H9 (cell line): ENCODE measurements around the gene CREB1. TPM values are rescaled to one million over a fixed set of nuclear protein-coding genes. Genes with fewer than 3 reads are reported as not detected.

ENCODE experiments used
- DNase-seq: peaks from one replicate; pipeline ENCODE4 v3.0.0-alpha.2; 2017
- H2AFZ ChIP-seq: one replicate; pipeline ENCODE4 v1.6.1; 2013; ENCODE audit warnings: mild to moderate bottlenecking, low read length, control low read depth, moderate library complexity
- H2AK5ac ChIP-seq: 2 replicates; pipeline ENCODE4 v1.6.1; 2013; ENCODE audit warnings: low read length, control low read depth, mixed read lengths; ENCODE audit not compliant: insufficient read length
- H2BK120ac ChIP-seq: one replicate; pipeline ENCODE4 v1.6.1; 2013; ENCODE audit warnings: low read depth, mild to moderate bottlenecking, low read length, control low read depth, inconsistent platforms; ENCODE audit not compliant: poor library complexity, severe bottlenecking
- H2BK12ac ChIP-seq: 2 replicates; pipeline ENCODE4 v1.6.1; 2013; ENCODE audit warnings: low read length, control low read depth, mixed read lengths, low read depth; ENCODE audit not compliant: insufficient read length
- H2BK15ac ChIP-seq: 2 replicates; pipeline ENCODE4 v1.6.1; 2013; ENCODE audit warnings: low read depth, low read length, control low read depth
- H2BK20ac ChIP-seq: one replicate; pipeline ENCODE4 v1.6.1; 2013; ENCODE audit warnings: low read depth, mild to moderate bottlenecking, low read length, control low read depth, inconsistent platforms; ENCODE audit not compliant: poor library complexity, severe bottlenecking
- H2BK5ac ChIP-seq: 2 replicates; pipeline ENCODE4 v1.6.1; 2013; ENCODE audit warnings: low read length, control low read depth, mixed read lengths; ENCODE audit not compliant: insufficient read length
- H3K14ac ChIP-seq: 2 replicates; pipeline ENCODE4 v1.6.1; 2013; ENCODE audit warnings: low read length, control low read depth; ENCODE audit not compliant: insufficient read depth
- H3K18ac ChIP-seq: 2 replicates; pipeline ENCODE4 v1.6.1; 2013; ENCODE audit warnings: low read depth, mild to moderate bottlenecking, mixed read lengths, low read length, control low read depth; ENCODE audit not compliant: insufficient read length
- H3K23ac ChIP-seq: 2 replicates; pipeline ENCODE4 v1.6.1; 2013; ENCODE audit warnings: low read length, control low read depth, mixed read lengths, low read depth; ENCODE audit not compliant: insufficient read length
- H3K23me2 ChIP-seq: 2 replicates; pipeline ENCODE4 v1.6.1; 2013; ENCODE audit warnings: low read depth, mild to moderate bottlenecking, mixed read lengths, low read length, control low read depth; ENCODE audit not compliant: insufficient read length, poor library complexity, severe bottlenecking
- H3K27ac ChIP-seq: 2 replicates; pipeline ENCODE4 v1.5.1; 2013; ENCODE audit warnings: low read length, control low read depth, mixed read lengths, low read depth; ENCODE audit not compliant: insufficient read length
- H3K27me3 ChIP-seq: 2 replicates; pipeline ENCODE4 v1.6.1; 2013; ENCODE audit warnings: low read length, control low read depth, inconsistent platforms; ENCODE audit not compliant: insufficient read depth
- H3K4ac ChIP-seq: 2 replicates; pipeline ENCODE4 v1.6.1; 2013; ENCODE audit warnings: low read depth, mild to moderate bottlenecking, control low read depth, inconsistent platforms, low read length, moderate library complexity
- H3K4me1 ChIP-seq: 2 replicates; pipeline ENCODE4 v1.6.1; 2013; ENCODE audit warnings: low read length, control low read depth, inconsistent platforms; ENCODE audit not compliant: insufficient read depth
- H3K4me2 ChIP-seq: 2 replicates; pipeline ENCODE4 v1.6.1; 2013; ENCODE audit warnings: low read length, control low read depth, mixed read lengths; ENCODE audit not compliant: insufficient read length, insufficient read depth
- H3K56ac ChIP-seq: 2 replicates; pipeline ENCODE4 v1.6.1; 2013; ENCODE audit warnings: low read depth, mild to moderate bottlenecking, mixed read lengths, low read length, control low read depth; ENCODE audit not compliant: insufficient read length
- H3K79me1 ChIP-seq: 2 replicates; pipeline ENCODE4 v1.6.1; 2013; ENCODE audit warnings: low read depth, mild to moderate bottlenecking, moderate library complexity, low read length, control low read depth, inconsistent platforms; ENCODE audit not compliant: insufficient read depth, poor library complexity, severe bottlenecking
- H3K79me2 ChIP-seq: 2 replicates; pipeline ENCODE4 v1.6.1; 2013; ENCODE audit warnings: low read length, control low read depth, inconsistent platforms; ENCODE audit not compliant: insufficient read depth
- H3K9ac ChIP-seq: 2 replicates; pipeline ENCODE4 v1.6.1; 2013; ENCODE audit warnings: low read length, control low read depth, mixed read lengths; ENCODE audit not compliant: insufficient read length; ENCODE audit errors: extremely low read depth
- H3K9me3 ChIP-seq: one replicate; pipeline ENCODE4 v1.6.1; 2013; ENCODE audit warnings: low read depth, low read length, inconsistent platforms; ENCODE audit not compliant: control insufficient read depth
- H3T11ph ChIP-seq: one replicate; pipeline ENCODE4 v1.6.1; 2013; ENCODE audit warnings: mild to moderate bottlenecking, low read length, control low read depth, inconsistent platforms
- H4K20me1 ChIP-seq: one replicate; pipeline ENCODE4 v1.6.1; 2013; ENCODE audit not compliant: control insufficient read depth, insufficient read length, insufficient read depth
- H4K5ac ChIP-seq: 2 replicates; pipeline ENCODE4 v1.6.1; 2013; ENCODE audit warnings: low read depth, mild to moderate bottlenecking, mixed read lengths, low read length, control low read depth; ENCODE audit not compliant: insufficient read length
- H4K8ac ChIP-seq: replicated peaks from 2 replicates; pipeline ENCODE4 v1.6.1; 2013; ENCODE audit warnings: low read length, control low read depth, mixed read lengths, low read depth; ENCODE audit not compliant: insufficient read length
- H4K91ac ChIP-seq: 2 replicates; pipeline ENCODE4 v1.6.1; 2013; ENCODE audit warnings: low read depth, mild to moderate bottlenecking, moderate library complexity, mixed read lengths, low read length, control low read depth; ENCODE audit not compliant: insufficient read length
- H3K27ac Mint-ChIP-seq, 3 experiments: 2 replicates in 2 of 3; 3 replicates in 1 of 3; pipeline ENCODE4 v1.8.0; 2020 to 2021; ENCODE audit warnings: mixed read lengths in 3 of 3, mild to moderate bottlenecking in 1 of 3, moderate library complexity in 1 of 3
- H3K27me3 Mint-ChIP-seq: 2 replicates; pipeline ENCODE4 v1.8.0; 2021; ENCODE audit warnings: low read depth, mild to moderate bottlenecking, moderate library complexity, mixed read lengths
- H3K36me3 Mint-ChIP-seq, 3 experiments: 2 replicates in 2 of 3; 3 replicates in 1 of 3; pipeline ENCODE4 v1.8.0; 2020 to 2021; ENCODE audit warnings: low read depth in 3 of 3, mixed read lengths in 3 of 3; ENCODE audit not compliant: insufficient read depth in 1 of 3
- H3K4me1 Mint-ChIP-seq, 2 experiments: 2 replicates each; pipeline ENCODE4 v1.8.0; 2020; ENCODE audit warnings: mixed read lengths in 2 of 2
- H3K4me3 Mint-ChIP-seq, 2 experiments: 2 replicates in 1 of 2; 3 replicates in 1 of 2; pipeline ENCODE4 v1.8.0; 2020 to 2021; ENCODE audit warnings: mild to moderate bottlenecking in 2 of 2, mixed read lengths in 2 of 2, moderate library complexity in 1 of 2
- H3K9me3 Mint-ChIP-seq, 2 experiments: 2 replicates in 1 of 2; 3 replicates in 1 of 2; pipeline ENCODE4 v1.8.0; 2020; ENCODE audit warnings: mild to moderate bottlenecking in 2 of 2, mixed read lengths in 2 of 2, moderate library complexity in 1 of 2
- WGBS: extraction: QIAGEN DNeasy Blood & Tissue Kit; methylation state at CpG from one replicate; pipeline ENCODE4 v1.1.7; 2013; ENCODE audit warnings: missing lambda C conversion rate, low lambda C conversion rate, mixed read lengths; ENCODE audit not compliant: insufficient read length; ENCODE audit errors: extremely low coverage; 5-methylcytosine and 5-hydroxymethylcytosine counted together
- total RNA-seq: library from RNA; stranded (reverse); gene quantifications from 2 replicates; pipeline ENCODE4 v1.2.1, GENCODE V29; 2021
- TF ChIP-seq, protein P1 (sequence below): fragments of 200-600 bp; sonication (generic); conservative IDR thresholded peaks from 3 replicates; pipeline ENCODE4 v1.8.0; 2021; ENCODE audit warnings: antibody characterized with exemption, mild to moderate bottlenecking

CREB1 gene
- total RNA-seq, 1 experiment from 2014 or later, result 103 TPM

DNA sequence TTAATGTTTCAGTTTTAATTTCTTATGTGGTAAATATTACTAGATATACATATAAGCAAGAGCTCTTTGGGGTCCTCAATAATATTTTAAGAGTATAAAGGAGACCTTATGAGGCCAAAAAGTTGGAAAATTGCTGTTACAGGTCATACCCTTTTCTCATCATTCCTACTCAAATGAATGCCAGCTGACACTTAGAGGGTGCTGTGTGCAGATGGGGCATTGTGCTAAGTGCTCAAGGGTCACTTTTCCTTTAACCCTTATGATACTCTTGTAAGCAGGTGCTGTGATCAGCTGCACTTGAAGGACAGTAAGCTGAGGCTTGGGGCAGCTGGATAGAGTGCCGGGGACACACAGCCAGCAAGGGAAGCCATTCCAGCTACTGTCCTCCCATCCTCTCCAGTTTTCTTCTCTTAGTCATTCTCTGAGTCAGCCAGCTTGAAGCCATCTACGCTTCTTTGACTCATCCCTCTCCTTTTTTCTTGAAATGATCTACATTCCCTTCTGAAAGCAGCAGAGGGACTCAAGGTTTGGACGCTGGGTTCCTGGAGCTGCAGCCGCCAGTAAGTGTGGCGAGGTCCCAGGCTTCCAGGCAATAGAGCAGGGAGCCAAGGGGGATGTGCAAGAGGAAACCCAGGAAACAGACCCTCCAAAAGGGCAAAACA lies 42.0 kb upstream of the CREB1 start:
- H3K23me2 ChIP-seq, result no peaks in the 10 kb centered on the region
- no peaks in the 10 kb centered on the region for H3K79me2 ChIP-seq
- H2AK5ac ChIP-seq, result no peak overlapping the region
- Mint-ChIP-seq H3K4me3 (no peak overlapping the region), H3K27me3 (no peaks in the 10 kb centered on the region), H3K9me3 (no peaks in the 10 kb centered on the region), H3K36me3 (no peaks in the 10 kb centered on the region), H3K4me1 (peaks cover 3 to 4% of the 10 kb centered on the region in 2 experiments), H3K27ac (peak overlapping the region in 1 of 3 experiments; percentile 69; a peak in 1 of 7 replicates)
- H3K9ac ChIP-seq, result no peak overlapping the region
- H4K91ac ChIP-seq, result no peak overlapping the region
- H3K79me1 ChIP-seq, result no peaks in the 10 kb centered on the region
- H3K9me3 ChIP-seq, result no peaks in the 10 kb centered on the region
- no peaks in the 10 kb centered on the region; the same call in 1 of the 2 replicates for H3K4me1 ChIP-seq
- TF ChIP-seq, protein P1, sequence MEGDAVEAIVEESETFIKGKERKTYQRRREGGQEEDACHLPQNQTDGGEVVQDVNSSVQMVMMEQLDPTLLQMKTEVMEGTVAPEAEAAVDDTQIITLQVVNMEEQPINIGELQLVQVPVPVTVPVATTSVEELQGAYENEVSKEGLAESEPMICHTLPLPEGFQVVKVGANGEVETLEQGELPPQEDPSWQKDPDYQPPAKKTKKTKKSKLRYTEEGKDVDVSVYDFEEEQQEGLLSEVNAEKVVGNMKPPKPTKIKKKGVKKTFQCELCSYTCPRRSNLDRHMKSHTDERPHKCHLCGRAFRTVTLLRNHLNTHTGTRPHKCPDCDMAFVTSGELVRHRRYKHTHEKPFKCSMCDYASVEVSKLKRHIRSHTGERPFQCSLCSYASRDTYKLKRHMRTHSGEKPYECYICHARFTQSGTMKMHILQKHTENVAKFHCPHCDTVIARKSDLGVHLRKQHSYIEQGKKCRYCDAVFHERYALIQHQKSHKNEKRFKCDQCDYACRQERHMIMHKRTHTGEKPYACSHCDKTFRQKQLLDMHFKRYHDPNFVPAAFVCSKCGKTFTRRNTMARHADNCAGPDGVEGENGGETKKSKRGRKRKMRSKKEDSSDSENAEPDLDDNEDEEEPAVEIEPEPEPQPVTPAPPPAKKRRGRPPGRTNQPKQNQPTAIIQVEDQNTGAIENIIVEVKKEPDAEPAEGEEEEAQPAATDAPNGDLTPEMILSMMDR, result no peak; the same call in 2 of the 3 replicates
- no peak overlapping the region for H3T11ph ChIP-seq
- no peak overlapping the region for H4K8ac ChIP-seq
- H2AFZ ChIP-seq, result no peak overlapping the region
- no peak for DNase-seq
- H3K4me2 ChIP-seq, result no peak overlapping the region
- no peak overlapping the region for H3K14ac ChIP-seq
- no peak overlapping the region for H3K4ac ChIP-seq
- H3K27ac ChIP-seq, result no peak overlapping the region
- H3K23ac ChIP-seq, result no peak overlapping the region
- no CpG with 5 or more reads among the region's 5 CpGs for WGBS
- no peak overlapping the region for H4K5ac ChIP-seq
- H4K20me1 ChIP-seq, result no peaks in the 10 kb centered on the region
- no peak overlapping the region for H2BK15ac ChIP-seq
- H3K18ac ChIP-seq, result no peak overlapping the region
- no peak overlapping the region for H3K56ac ChIP-seq
- no peak overlapping the region for H2BK12ac ChIP-seq
- H3K27me3 ChIP-seq, result no peaks in the 10 kb centered on the region
- H2BK120ac ChIP-seq, result no peak overlapping the region
- no peak overlapping the region for H2BK20ac ChIP-seq
- H2BK5ac ChIP-seq, result no peak overlapping the region
